Left cardiac atrium (tissue), 4 donors: ENCODE measurements around the gene IKBKG. TPM values are rescaled to one million over a fixed set of nuclear protein-coding genes. Genes with fewer than 3 reads are reported as not detected.
A peak's percentile ranks its signal among the peaks of the same experiment; 100 is the strongest.
"Not testable (repeated sequence)": the region's sequence is repeated elsewhere in the genome, so short reads cannot be mapped to it uniquely, and the experiment has no call there.

Source experiments
- ATAC-seq, 2 donors: fragments of 200-7000 bp; cut with Tn5 transposase; one replicate each; pipeline ENCODE4 v1.9.1; 2020; ENCODE audit warnings: mild to moderate bottlenecking in 2 of 2, moderate library complexity in 2 of 2
- DNase-seq: peaks from one replicate; pipeline ENCODE4 v3.0.0-alpha.2; 2020
- intact Hi-C, 2 donors: fragments of 100-400 bp; cut with DNase I; formaldehyde crosslinking; loops; one replicate each; pipeline versions ENCODE4 v1.14.1 to v1.15.1; 2022 to 2023
- total RNA-seq, 2 donors: library from RNA; stranded (reverse); fragmentation: NEBNext Ultra II Directional; extraction: Animal tissue kit (Norgen Biotek cat#: 25700); gene quantifications; one replicate each; pipeline ENCODE4 v1.2.1, GENCODE V29; 2021
- donor health status: DM: no; HTN: yes; CAD: no.
- donor health status: DM: no; HTN: yes; CAD: no; lungs with severe emphysema.
- donor health status: DM: yes; HTN: yes; CAD: no.
- donor health status: Dilated cardiomyopathy.

Gene IKBKG
- total RNA-seq, 2 donors from 2014 or later, result 17.1 to 21.1 TPM

GRCh38 chrX:154519389-154519788 lies 28.0 kb upstream of the IKBKG start:
- no peak for ATAC-seq
- intact Hi-C loops, result no loop called here

GRCh38 chrX:154525606-154526490 lies 21.6 kb upstream of the IKBKG start:
- intact Hi-C loops, result no loop called here

More at GRCh38 chrX:154519389-154519788, 28.0 kb upstream of the IKBKG start:
- no peak for DNase-seq

DNA sequence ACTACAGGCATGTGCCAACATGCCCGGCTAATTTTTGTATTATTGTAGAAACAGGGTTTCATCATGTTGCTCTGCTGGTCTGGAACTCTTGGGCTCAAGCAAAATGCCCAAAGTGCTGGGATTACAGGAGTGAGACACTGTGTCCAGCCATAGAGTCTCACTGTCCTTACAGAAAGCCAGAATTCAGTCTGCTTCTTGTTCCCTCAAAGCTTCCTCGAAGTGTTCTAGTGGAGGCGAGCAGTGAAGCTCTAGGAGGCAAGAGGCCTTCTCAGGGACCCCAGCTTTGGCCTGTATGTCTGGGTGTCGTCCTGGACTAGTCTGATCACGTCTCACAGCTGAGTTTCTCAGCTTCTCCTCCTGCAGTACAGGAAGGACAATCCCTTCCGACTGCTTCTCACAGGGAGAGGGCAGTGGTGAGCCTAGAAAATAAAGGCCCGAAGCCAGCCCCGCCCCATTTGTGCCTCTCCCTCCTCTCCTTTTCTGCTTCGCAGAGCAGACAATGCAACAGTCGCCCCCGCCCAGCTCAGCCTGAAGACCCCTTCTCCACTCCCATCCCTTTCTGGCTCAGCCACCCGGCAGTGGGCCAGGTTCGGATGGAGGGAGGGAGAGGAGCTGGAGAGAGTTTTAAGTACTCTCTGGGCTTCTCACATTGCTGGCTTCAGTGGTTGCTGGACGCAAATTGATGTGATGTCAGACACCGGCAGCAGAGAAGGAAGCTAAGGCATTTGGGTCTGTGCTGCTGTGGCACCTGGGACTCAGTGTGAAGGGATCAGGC lies 20.3 kb upstream of the IKBKG start:
- ATAC-seq (peak; percentile 88 to 90), DNase-seq (peak; percentile 80)
- intact Hi-C loops, result no loop called here

More at GRCh38 chrX:154525606-154526490, 21.6 kb upstream of the IKBKG start:
- no peak for ATAC-seq
- no peak for DNase-seq

DNA sequence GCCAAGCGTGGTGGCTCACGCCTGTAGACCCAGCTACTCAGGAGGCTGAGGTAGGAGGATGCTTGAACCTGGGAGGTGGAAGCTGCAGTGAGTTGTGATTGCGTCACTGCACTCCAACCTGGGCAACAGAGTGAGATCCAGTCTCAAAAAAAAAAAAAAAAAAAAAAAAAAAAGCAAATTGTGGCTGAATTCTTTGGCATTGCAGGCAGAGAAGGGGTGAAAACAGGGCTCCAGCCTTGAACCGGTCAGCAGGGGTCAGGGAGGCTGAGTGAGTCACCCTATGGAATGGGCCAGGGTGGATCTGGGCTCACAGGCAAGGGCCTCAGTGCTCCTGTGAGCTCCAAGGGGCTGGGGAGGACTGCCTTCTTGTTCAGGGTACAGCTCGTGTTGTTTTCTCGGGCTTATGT lies 18.2 kb upstream of the IKBKG start:
- peak in 1 of 2 donors; percentile 18 for ATAC-seq
- intact Hi-C loops, result no loop called here

GRCh38 chrX:154530286-154530685 lies 17.1 kb upstream of the IKBKG start:
- intact Hi-C loops, result no loop called here
- ATAC-seq, result no peak
- DNase-seq, result no peak

More for the DNA sequence above, 18.2 kb upstream of the IKBKG start:
- DNase-seq, result no peak

- intact Hi-C loops, result no loop called here
- ATAC-seq, result peak in 1 of 2 donors; percentile 24
- DNase-seq, result no peak
Observed at GRCh38 chrX:154531626-154532025, 15.8 kb upstream of the IKBKG start.

DNA sequence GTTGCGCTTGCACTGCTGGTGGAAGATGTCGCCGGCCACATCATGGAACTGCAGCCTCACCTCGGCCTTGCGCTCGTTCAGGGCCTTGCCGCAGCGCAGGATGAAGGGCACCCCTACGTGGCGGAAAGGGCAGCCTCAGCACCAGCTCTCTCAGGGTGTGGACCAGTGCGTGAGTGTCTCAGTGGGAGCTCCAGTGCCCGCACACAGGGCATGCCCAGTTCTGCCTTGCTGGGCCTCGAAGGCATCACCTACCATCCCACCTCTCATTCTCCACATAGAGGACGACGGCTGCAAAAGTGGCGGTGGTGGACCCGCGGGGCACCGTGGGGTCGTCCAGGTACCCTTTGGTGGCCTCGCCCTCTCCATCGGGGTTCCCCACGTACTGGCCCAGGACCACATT lies 14.7 kb upstream of the IKBKG start:
- DNase-seq, result no peak
- no peak for ATAC-seq
- intact Hi-C loops, result no loop called here

DNA sequence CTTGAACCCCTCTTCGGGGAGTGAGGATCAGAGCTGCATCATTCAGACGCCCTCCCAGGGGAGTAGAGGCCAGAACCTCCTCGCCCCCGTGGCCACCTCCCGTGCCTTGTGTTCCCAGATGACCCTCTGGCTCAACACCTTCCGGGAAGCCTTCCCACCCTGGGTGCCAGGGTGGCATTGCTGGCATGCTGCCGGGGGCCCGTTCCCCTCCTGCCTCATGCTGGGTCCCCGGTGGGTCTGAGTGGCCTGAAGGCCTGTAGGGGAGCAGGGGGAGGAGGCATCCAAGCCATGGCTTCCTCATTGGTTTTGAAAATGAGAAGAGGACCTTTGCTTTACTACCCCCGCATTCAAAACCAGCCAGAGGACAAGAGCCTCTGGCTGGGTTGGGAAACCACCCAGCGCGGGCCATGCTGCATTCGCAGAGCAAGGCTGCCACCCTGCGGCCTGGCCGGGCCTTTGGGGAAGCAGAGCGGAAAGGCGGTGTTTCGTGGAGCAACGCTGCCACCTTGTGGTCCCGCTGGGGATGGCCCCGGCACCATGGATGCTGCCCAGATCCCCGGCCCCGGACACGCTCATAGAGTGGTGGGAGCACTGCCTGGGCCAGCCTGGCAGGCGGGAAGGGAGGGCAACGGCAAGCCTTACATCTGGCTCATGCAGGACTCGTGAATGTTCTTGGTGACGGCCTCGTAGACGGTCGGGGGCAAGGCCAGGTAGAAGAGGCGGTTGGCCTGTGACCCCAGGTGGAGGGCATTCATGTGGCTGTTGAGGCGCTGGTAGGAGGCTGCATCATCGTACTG lies 12.7 kb upstream of the IKBKG start:
- intact Hi-C loops, result loop anchor here (2.0 to 5.0 kb wide), 2 partner anchors 162 to 217 kb away; no protein-coding TSS in a partner anchor
- DNase-seq (peak; percentile 93), ATAC-seq (peak; percentile 90 to 91)

GRCh38 chrX:154535892-154536291 lies 11.5 kb upstream of the IKBKG start:
- intact Hi-C loops, result loop anchor here (2.0 to 5.0 kb wide), 2 partner anchors 163 to 219 kb away; no protein-coding TSS in a partner anchor
- DNase-seq, result no peak
- ATAC-seq, result no peak

- intact Hi-C loops, result loop anchor here in 1 of 2 donors (5.0 kb wide), 1 partner anchor 222 kb away; no protein-coding TSS in a partner anchor
- ATAC-seq (no peak), DNase-seq (no peak)
Observed at GRCh38 chrX:154539077-154539476, 8.3 kb upstream of the IKBKG start.

DNA sequence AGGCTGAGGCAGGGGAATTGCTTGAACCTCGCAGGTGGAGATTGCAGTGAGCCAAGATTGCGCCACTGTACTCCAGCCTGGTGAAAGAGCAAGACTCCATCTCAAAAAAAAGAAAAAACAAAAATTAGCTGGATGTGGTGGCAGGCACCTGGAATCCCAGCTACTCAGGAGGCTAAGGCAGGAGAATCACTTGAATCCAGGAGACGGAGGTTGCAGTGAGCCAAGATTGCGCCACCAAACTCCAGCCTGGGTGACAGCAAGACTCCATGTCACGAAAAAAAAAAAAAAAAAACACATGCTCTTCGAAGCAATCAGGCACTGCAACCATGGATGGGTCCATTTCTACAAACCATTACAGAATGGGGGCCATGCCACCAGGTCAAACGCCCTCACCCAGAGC lies 7.1 kb upstream of the IKBKG start:
- DNase-seq, intact Hi-C loops, ATAC-seq: not testable (repeated sequence)

DNA sequence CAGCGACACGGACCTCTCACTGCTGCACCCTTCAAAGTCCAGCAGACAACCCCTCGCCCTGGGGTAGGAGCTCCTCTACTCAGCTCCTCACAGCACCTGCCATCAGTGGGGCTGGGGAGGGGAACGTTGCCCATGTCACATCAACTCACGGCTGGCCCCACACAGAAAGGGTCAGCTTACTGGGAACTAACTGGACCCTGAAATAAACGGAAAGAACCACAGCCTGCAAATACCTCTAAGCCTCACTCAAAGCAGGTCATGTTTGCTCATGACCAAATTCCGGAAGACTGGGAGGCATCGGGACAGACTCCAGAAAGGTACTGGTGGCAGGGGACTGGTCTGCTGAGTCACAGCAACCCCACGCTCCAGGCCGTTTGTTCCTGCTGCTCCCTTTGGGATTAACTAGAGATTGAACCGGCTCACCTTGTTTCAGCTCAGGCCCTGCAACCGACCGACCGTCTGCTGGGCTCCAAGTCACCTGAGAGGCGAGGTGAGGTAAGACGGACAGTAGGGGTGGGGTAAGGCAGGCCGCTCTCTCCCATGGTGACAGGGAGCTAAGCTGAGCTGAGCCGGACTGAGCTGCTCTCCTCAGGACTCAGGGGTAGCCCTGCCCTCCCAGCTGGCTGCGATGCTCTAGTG lies 6.4 kb upstream of the IKBKG start:
- intact Hi-C loops, result no loop called here
- no peak for DNase-seq

DNA sequence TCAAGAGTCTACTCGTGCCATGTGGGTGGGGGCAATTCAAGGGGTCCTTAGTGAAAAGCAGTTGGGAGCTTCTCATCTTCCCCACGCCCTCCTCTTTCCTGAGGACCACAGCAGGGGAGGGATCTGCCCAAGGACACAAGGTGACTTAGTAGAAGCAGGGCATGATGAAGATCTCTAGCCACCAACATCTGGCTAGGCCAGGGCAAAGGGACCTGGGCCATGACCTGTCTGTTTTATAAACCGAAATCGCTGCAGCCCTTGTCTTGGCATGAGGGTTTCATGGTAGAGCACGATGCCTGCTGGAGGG lies 5.9 kb upstream of the IKBKG start:
- no peak for ATAC-seq
- DNase-seq, result no peak
- intact Hi-C loops, result no loop called here

More for the DNA sequence above, 6.4 kb upstream of the IKBKG start:
- peak in 1 of 2 donors; percentile 10 for ATAC-seq

- peak; percentile 90 for DNase-seq
- ATAC-seq, result peak; percentile 58 to 72
- intact Hi-C loops, result no loop called here
Observed at GRCh38 chrX:154541896-154542722, 5.3 kb upstream of the IKBKG start.

DNA sequence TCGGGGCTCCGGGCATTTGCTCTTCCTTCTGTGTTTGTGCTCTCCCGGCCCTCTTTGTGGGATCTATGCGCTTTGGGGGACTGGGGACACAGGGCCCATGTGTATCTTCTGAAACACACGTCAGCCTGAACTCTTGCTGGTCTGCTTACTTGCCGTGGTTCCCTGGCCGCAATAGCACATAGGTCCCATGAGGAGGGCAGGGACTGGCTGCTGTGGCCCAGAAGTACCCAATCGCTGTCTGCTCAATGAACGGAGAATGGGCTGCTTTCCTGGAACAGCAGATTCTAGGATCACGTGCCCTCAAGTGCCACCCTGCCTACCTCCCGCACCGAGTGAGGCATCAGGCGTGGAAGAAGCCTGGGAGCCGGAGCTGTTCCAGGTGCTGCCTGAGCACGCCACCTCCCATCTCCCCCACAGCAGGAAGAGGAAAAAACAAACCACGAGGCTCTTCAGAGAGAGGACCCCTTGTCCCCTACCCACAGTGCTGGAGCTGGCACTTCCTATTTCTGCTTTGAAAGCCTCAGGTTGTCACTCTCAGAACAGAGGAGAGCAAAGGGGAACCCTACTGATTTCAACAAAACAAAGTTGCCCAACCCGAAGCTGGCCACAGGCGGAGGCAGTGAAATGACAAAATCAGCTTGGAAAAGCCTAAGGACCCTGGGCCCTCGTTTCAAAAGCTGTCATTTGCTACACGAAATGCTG lies 4.5 kb upstream of the IKBKG start:
- intact Hi-C loops, result no loop called here
- no peak for DNase-seq
- ATAC-seq, result no peak

DNA sequence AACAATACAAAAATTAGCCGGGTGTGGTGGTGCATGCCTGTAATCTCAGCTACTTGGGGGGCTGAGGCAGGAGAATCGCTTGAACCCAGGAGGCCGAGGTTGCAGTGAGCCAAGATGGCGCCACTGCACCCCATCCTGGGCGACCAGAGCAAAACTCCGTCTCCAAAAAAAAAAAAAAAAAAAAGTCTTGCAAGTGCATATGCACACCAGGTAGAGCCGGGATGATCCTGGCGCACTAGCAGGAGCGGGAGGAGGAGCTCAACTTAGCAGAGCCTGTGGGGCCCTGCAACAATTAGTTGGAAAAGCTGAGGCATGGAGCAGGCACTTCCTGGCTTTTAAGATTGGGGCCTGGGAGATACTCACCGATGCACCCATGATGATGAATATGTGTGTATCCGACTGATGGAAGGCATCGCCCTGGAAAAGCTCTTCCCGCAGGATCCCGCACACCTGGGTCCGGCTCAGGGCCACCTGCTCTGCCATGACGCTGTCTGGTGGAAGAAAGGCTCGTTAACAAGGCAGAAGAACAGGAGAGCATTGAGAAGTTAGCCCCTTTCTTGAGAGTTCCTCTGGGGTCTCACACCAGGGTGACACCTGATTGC lies 1.6 kb upstream of the IKBKG start:
- peak; percentile 19 for DNase-seq
- intact Hi-C loops, result no loop called here
- no peak for ATAC-seq
